Vagina (tissue), 2 donors: ENCODE results near the gene CATSPERB.

Source experiments
- CTCF ChIP-seq, 3 experiments: fragments of 450-650 bp in 2 of 3; fragments of 200-600 bp in 1 of 3; sonication (generic) in 1 of 3; IDR thresholded peaks; one replicate each; pipeline ENCODE4 v1.5.1; 2017 to 2019; ENCODE audit warnings: antibody characterized with exemption in 3 of 3, mild to moderate bottlenecking in 2 of 3, moderate library complexity in 2 of 3
- POLR2AphosphoS5 ChIP-seq, 2 donors: sonication (generic); formaldehyde crosslinking; IDR thresholded peaks; one replicate each; pipeline ENCODE4 v1.9.0; 2017; ENCODE audit warnings: antibody characterized with exemption in 2 of 2, mild to moderate bottlenecking in 2 of 2, low read depth in 1 of 2; ENCODE audit not compliant: insufficient read depth in 1 of 2

- TF ChIP-seq CTCF (IDR thresholded peaks at IDR 0.05) (no peak), POLR2AphosphoS5 (IDR thresholded peaks at IDR 0.05; ENCODE audit: insufficient read depth in 1 of 2, low read depth in 1 of 2) (no peak)
Measured at GRCh38 chr14:91545204-91545603, 186.7 kb downstream of the CATSPERB start.
